ENCODE results near the gene AVPR2.

DNA sequence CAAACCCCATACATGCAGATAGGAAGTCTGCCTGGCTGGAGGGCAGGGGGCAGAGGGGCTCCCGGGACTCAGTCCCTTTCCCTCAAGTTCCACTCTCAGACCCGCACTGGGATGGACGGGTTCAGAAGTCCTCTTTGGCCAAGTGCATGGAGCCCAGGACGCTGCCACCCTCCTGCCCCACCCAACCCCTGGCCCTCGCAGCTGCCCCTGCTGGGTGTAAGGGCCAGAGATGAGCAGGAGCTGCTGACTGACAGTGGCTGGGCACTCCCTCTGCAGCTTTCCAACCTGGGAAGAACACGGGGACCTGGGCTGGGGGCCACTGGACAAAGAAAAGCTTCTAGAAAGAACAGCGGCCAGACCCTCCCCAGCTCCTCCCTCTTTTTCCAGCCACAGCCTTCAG, 21.9 kb upstream of the AVPR2 start:
- TF ChIP-seq ESRRG (CRISPR knock-in tag; IDR thresholded peaks at IDR 0.05) (no peak), ZNF8 (CRISPR knock-in tag; IDR thresholded peaks at IDR 0.05) (no peak)
